Measurements from ENCODE around the gene STAMBP. TPM values are rescaled to one million over a fixed set of nuclear protein-coding genes. Genes with fewer than 3 reads are reported as not detected.
A peak's percentile ranks its signal among the peaks of the same experiment; 100 is the strongest.

Gene STAMBP
- total and polyA plus RNA-seq, 8 donors = 9.8 to 24.4 (median 13.2) TPM

- H3K27ac ChIP-seq = no peak overlapping the region
Measured at GRCh38 chr2:73896362-73897239, 67.8 kb downstream of the STAMBP start.

DNA sequence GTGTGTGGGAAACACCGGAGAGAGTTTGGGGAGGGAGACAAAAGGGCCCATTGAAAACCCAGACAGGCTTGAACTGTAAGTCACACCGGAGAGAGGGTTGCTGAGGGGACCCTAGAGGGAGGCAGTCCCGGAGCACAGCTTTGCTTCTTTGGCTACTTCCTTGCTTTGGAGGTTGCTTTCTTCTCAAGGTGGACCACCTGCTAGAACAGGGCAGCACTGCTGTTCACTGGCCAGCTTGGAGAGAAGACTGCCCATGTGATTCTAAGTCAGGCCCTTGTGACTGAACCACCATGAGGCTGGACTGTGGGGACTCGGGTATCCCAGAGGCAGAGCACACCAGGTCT lies 68.5 kb downstream of the STAMBP start:
- H3K36me3 ChIP-seq = no peaks in the 10 kb centered on the region
- no peaks in the 10 kb centered on the region for H3K27me3 ChIP-seq
- FAIRE-seq (no peak), DNase-seq (no peak), ATAC-seq (no peak)
- TF ChIP-seq, protein P1, sequence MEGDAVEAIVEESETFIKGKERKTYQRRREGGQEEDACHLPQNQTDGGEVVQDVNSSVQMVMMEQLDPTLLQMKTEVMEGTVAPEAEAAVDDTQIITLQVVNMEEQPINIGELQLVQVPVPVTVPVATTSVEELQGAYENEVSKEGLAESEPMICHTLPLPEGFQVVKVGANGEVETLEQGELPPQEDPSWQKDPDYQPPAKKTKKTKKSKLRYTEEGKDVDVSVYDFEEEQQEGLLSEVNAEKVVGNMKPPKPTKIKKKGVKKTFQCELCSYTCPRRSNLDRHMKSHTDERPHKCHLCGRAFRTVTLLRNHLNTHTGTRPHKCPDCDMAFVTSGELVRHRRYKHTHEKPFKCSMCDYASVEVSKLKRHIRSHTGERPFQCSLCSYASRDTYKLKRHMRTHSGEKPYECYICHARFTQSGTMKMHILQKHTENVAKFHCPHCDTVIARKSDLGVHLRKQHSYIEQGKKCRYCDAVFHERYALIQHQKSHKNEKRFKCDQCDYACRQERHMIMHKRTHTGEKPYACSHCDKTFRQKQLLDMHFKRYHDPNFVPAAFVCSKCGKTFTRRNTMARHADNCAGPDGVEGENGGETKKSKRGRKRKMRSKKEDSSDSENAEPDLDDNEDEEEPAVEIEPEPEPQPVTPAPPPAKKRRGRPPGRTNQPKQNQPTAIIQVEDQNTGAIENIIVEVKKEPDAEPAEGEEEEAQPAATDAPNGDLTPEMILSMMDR (IDR thresholded peaks at IDR 0.05) = no peak
- intact Hi-C loops (cut with DNase I) = no loop called here
- H3K4me1 ChIP-seq = no peaks in the 10 kb centered on the region
- H3K4me3 ChIP-seq = no peak overlapping the region
- WGBS, 2 donors = 52 to 55% methylated on average over 4 of the region's 4 CpGs
- H3K27ac ChIP-seq = no peak overlapping the region
- no peaks in the 10 kb centered on the region for H3K9me3 ChIP-seq

More at GRCh38 chr2:73896362-73897239, 67.8 kb downstream of the STAMBP start:
- intact Hi-C loops (cut with DNase I) = no loop called here
- Histone ChIP-seq H3K4me1 (no peaks in the 10 kb centered on the region), H3K4me3 (no peak overlapping the region), H3K36me3 (no peaks in the 10 kb centered on the region), H3K27me3 (no peaks in the 10 kb centered on the region), H3K9me3 (no peaks in the 10 kb centered on the region)
- WGBS, 2 donors = 58 to 67% methylated on average over 15 of the region's 15 CpGs
- TF ChIP-seq, protein P1 (IDR thresholded peaks at IDR 0.05) = no peak
- FAIRE-seq = no peak
- DNase-seq = peak in 1 of 6 donors; percentile 27
- ATAC-seq = peak in 2 of 4 donors; percentile 46 to 69

DNA sequence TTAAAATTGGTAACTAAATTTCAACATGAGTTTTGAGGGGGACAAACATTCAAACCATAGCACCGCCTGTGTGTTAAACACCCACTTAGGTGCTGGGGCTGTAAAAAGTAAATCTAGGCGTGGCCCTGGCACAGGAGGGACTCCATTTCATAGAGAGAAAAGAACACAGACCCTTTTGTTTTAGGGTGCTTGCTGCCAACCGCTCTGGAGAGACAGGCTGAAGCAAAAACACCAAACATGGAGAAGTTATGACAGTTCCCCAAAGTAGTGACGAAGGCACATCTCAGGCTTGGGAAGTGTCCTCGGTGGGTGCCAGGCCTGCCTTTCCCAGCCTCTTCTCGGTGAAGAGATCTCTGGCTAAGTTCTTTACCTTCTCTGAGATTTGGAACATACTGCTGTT lies 69.2 kb downstream of the STAMBP start:
- 62 to 63% methylated on average over 6 of the region's 6 CpGs for WGBS, 2 donors
- Histone ChIP-seq H3K4me1 (no peaks in the 10 kb centered on the region), H3K36me3 (no peaks in the 10 kb centered on the region), H3K4me3 (no peak overlapping the region), H3K27me3 (no peaks in the 10 kb centered on the region), H3K9me3 (no peaks in the 10 kb centered on the region), H3K27ac (no peak overlapping the region)
- ATAC-seq = no peak
- no peak for FAIRE-seq
- intact Hi-C loops (cut with DNase I) = no loop called here
- TF ChIP-seq, protein P1 (IDR thresholded peaks at IDR 0.05) = no peak
- no peak for DNase-seq

DNA sequence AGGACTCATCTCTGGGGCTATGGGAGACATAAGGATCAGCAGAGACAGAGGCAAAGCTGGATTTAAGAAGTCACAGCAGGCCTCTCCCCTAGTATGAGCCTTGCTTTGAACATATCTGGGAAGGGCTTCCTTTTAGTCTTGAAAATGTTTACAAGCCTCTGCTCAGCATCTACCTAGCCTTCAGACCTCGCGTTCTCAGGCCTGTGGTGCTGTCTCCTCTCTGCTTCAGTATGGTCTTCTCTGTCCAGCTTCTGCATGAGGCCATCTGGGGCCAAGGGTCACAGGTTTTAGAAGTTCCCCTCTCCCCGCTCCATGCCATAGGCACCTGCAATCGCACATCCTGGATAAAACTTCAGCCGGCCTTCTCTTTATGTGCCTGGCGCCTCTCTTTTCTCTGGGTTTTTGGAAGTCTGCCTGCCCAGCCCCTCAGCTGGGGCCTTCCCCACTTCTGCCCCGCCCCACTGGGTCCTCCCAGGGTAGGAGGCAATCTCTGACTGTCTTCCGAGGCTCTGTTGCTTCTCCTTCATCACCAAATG lies 71.1 kb downstream of the STAMBP start:
- H3K4me1 ChIP-seq = no peaks in the 10 kb centered on the region
- H3K27ac ChIP-seq = no peak overlapping the region
- DNase-seq (no peak), FAIRE-seq (no peak), ATAC-seq (no peak)
- H3K4me3 ChIP-seq = no peak overlapping the region
- H3K36me3 ChIP-seq = no peaks in the 10 kb centered on the region
- 77 to 78% methylated on average over 8 of the region's 8 CpGs for WGBS, 2 donors
- intact Hi-C loops (cut with DNase I) = no loop called here
- TF ChIP-seq, protein P1 (IDR thresholded peaks at IDR 0.05) = no peak
- no peaks in the 10 kb centered on the region for H3K9me3 ChIP-seq
- H3K27me3 ChIP-seq = no peaks in the 10 kb centered on the region

DNA sequence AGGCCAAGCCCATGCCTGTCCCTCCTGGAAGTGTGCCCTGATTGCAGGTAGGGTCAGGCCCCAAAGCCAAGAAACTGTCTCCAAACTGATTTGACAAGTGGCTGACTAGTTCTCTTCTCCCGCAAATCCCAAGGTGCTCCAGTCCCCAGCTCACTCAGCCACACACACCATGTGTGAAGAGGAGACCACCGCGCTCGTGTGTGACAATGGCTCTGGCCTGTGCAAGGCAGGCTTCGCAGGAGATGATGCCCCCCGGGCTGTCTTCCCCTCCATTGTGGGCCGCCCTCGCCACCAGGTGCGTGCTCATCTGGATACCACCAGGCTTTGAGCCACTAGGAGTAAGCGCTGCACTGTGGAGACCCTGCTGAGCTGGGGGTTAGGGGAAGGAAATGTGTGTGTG lies 72.4 kb downstream of the STAMBP start:
- FAIRE-seq (no peak), DNase-seq (no peak), ATAC-seq (no peak)
- H3K27me3 ChIP-seq = no peaks in the 10 kb centered on the region
- H3K36me3 ChIP-seq = no peaks in the 10 kb centered on the region
- H3K4me1 ChIP-seq = no peaks in the 10 kb centered on the region
- no peak overlapping the region for H3K4me3 ChIP-seq
- intact Hi-C loops (cut with DNase I) = no loop called here
- TF ChIP-seq, protein P1 (IDR thresholded peaks at IDR 0.05) = no peak
- H3K9me3 ChIP-seq = no peaks in the 10 kb centered on the region
- WGBS, 2 donors = 80 to 82% methylated on average over 9 to 10 of the region's 10 CpGs
- no peak overlapping the region for H3K27ac ChIP-seq

All from pancreas (tissue), 10 donors.